HCT116 (cell line): ENCODE results near the gene TSPAN6. TPM values are rescaled to one million over a fixed set of nuclear protein-coding genes. Genes with fewer than 3 reads are reported as not detected.

Experiments used
- ATAC-seq: fragments of 200-7000 bp; cut with Tn5 transposase; 2 replicates; pipeline ENCODE4 v1.9.1; 2020; ENCODE audit warnings: mild to moderate bottlenecking, moderate library complexity
- BruUV-seq: library from RNA; stranded (reverse); fragments of 400-500 nt; replicated peaks from 2 replicates; lab custom pipeline; 2021; lab: Mats Ljungman, UMichigan
- CTCF ChIA-PET: fragments of 300-600 bp; sonication (Branson Sonifier 250); formaldehyde crosslinking; loops from one replicate; lab custom pipeline; 2021; ENCODE audit warnings: antibody characterized with exemption; lab: Charles Lee
- POLR2A ChIA-PET: fragments of 300-600, 350-600 bp; sonication (Branson Sonifier 250); formaldehyde crosslinking; loops from one replicate; lab custom pipeline; 2021; ENCODE audit warnings: antibody characterized with exemption; lab: Charles Lee
- RAD21 ChIA-PET, 2 experiments: fragments of 300-600 bp; sonication (Branson Sonifier 250); formaldehyde crosslinking; loops; one replicate each; lab custom pipeline; 2023; ENCODE audit warnings: low total read pairs in 2 of 2; ENCODE audit not compliant: uncharacterized antibody in 2 of 2, unreplicated experiment in 2 of 2, low non-redundant PET in 1 of 2; lab: Charles Lee
- DNase-seq: peaks from one replicate; pipeline ENCODE4 v3.0.0-alpha.2; 2010; ENCODE audit warnings: low read depth, low spot score
- H2AFZ ChIP-seq: fragments of 200-600 bp; shearing (Covaris generic), sonication (generic); 2 replicates; pipeline ENCODE4 v1.6.1; 2017; ENCODE audit warnings: low read depth, mixed run types, mixed read lengths, antibody characterized with exemption, low read length; ENCODE audit not compliant: poor library complexity, severe bottlenecking
- H3K27ac ChIP-seq: 2 replicates; pipeline ENCODE4 v1.5.1; 2012; ENCODE audit warnings: low read depth, low read length
- H3K27me3 ChIP-seq: fragments of 200-600 bp; sonication (generic); 2 replicates; pipeline ENCODE4 v1.6.1; 2016; ENCODE audit warnings: mixed run types, low read length, mixed read lengths; ENCODE audit not compliant: insufficient read depth
- H3K36me3 ChIP-seq, 2 experiments: fragments of 200-500 bp in 1 of 2; fragments of 200-600 bp in 1 of 2; sonication (Bioruptor generic) in 1 of 2; sonication (generic) in 1 of 2; 2 replicates each; pipeline versions ENCODE4 v1.5.1 to v1.6.1; 2014 to 2016; ENCODE audit warnings: low read length in 2 of 2, inconsistent platforms in 1 of 2, mixed read lengths in 1 of 2, mixed run types in 1 of 2; ENCODE audit not compliant: insufficient read depth in 2 of 2, control insufficient read depth in 1 of 2
- H3K4me1 ChIP-seq, 2 experiments: fragments of 200-600 bp in 1 of 2; sonication (generic) in 1 of 2; 2 replicates each; pipeline versions ENCODE4 v1.5.1 to v1.6.1; 2012 to 2017; ENCODE audit warnings: low read length in 2 of 2, inconsistent platforms in 1 of 2, mild to moderate bottlenecking in 1 of 2, mixed read lengths in 1 of 2, mixed run types in 1 of 2, moderate library complexity in 1 of 2; ENCODE audit not compliant: insufficient read depth in 2 of 2, control insufficient read depth in 1 of 2
- H3K4me2 ChIP-seq: fragments of 200-600 bp; sonication (generic); 2 replicates; pipeline ENCODE4 v1.6.1; 2017; ENCODE audit warnings: mixed run types, low read length, mixed read lengths
- H3K4me3 ChIP-seq, 2 experiments: fragments of 200-600 bp in 1 of 2; sonication (generic) in 1 of 2; replicated peaks in 1 of 2; 2 replicates each; pipeline ENCODE4 v1.5.1; 2011 to 2016; ENCODE audit warnings: low read length in 2 of 2, control low read depth in 1 of 2, low read depth in 1 of 2, mild to moderate bottlenecking in 1 of 2, mixed read lengths in 1 of 2, mixed run types in 1 of 2
- H3K79me2 ChIP-seq: fragments of 200-600 bp; sonication (generic); 2 replicates; pipeline ENCODE4 v1.6.1; 2017; ENCODE audit warnings: mild to moderate bottlenecking, mixed run types, low read length, moderate library complexity, mixed read lengths; ENCODE audit not compliant: insufficient read depth
- H3K9ac ChIP-seq: fragments of 200-600 bp; sonication (generic); 2 replicates; pipeline ENCODE4 v1.6.1; 2016; ENCODE audit warnings: low read length, mixed read lengths
- H3K9me2 ChIP-seq: fragments of 200-600 bp; sonication (generic), shearing (Covaris generic); 2 replicates; pipeline ENCODE4 v1.6.1; 2017; ENCODE audit warnings: mixed run types, mild to moderate bottlenecking, moderate library complexity; ENCODE audit not compliant: insufficient read depth
- H3K9me3 ChIP-seq, 2 experiments: fragments of 200-500 bp in 1 of 2; fragments of 200-600 bp in 1 of 2; sonication (Bioruptor generic) in 1 of 2; sonication (generic) in 1 of 2; 2 replicates each; pipeline ENCODE4 v1.6.1; 2014 to 2017; ENCODE audit warnings: low read length in 2 of 2, mixed read lengths in 2 of 2, inconsistent platforms in 1 of 2, low read depth in 1 of 2, mild to moderate bottlenecking in 1 of 2, mixed run types in 1 of 2, moderate library complexity in 1 of 2; ENCODE audit not compliant: control insufficient read depth in 1 of 2, insufficient read depth in 1 of 2
- H4K20me1 ChIP-seq: fragments of 200-600 bp; sonication (generic), shearing (Covaris generic); 2 replicates; pipeline ENCODE4 v1.6.1; 2017; ENCODE audit warnings: mixed run types, mild to moderate bottlenecking, moderate library complexity; ENCODE audit not compliant: insufficient read depth
- CEBPB ChIP-seq: IDR thresholded peaks from 2 replicates; pipeline ENCODE4 v1.6.1; 2012; ENCODE audit warnings: low read depth
- RAD21 ChIP-seq: IDR thresholded peaks from 2 replicates; pipeline ENCODE4 v1.6.1; 2012; ENCODE audit warnings: low read depth, mild to moderate bottlenecking
- SRF ChIP-seq: IDR thresholded peaks from 2 replicates; pipeline ENCODE4 v1.6.1; 2012; ENCODE audit warnings: low read depth
- ZNF274 ChIP-seq: fragments of 200-500 bp; sonication (Bioruptor generic); IDR thresholded peaks from 2 replicates; pipeline ENCODE4 v1.6.1; 2014; ENCODE audit warnings: mild to moderate bottlenecking, low read depth, low read length, inconsistent platforms
- intact Hi-C: fragments of 100-400 bp; cut with micrococcal nuclease; formaldehyde crosslinking; loops from 2 replicates; pipeline ENCODE4 v1.10.0; 2022
- total RNA-seq: library from RNA; stranded (reverse); gene quantifications from one replicate; pipeline ENCODE4 v1.2.1, GENCODE V29; 2021; ENCODE audit not compliant: unreplicated experiment
- TF ChIP-seq, protein P1 (sequence below), 3 experiments: fragments of 200-600 bp in 1 of 3; sonication (generic) in 1 of 3; IDR thresholded peaks in 2 of 3; conservative IDR thresholded peaks in 1 of 3; 2 replicates each; pipeline ENCODE4 v1.5.1; 2012 to 2017; ENCODE audit warnings: low read depth in 2 of 3, low read length in 2 of 3, antibody characterized with exemption in 1 of 3, borderline replicate concordance in 1 of 3, control low read depth in 1 of 3, mild to moderate bottlenecking in 1 of 3, mixed read lengths in 1 of 3, mixed run types in 1 of 3, moderate library complexity in 1 of 3; ENCODE audit not compliant: insufficient read depth in 1 of 3
- TF ChIP-seq, protein P2 (sequence below): IDR thresholded peaks from 2 replicates; pipeline ENCODE4 v1.6.1; 2012; ENCODE audit warnings: low read depth

The TSPAN6 gene
- total RNA-seq, 1 experiment from 2014 or later: 25.0 TPM

DNA sequence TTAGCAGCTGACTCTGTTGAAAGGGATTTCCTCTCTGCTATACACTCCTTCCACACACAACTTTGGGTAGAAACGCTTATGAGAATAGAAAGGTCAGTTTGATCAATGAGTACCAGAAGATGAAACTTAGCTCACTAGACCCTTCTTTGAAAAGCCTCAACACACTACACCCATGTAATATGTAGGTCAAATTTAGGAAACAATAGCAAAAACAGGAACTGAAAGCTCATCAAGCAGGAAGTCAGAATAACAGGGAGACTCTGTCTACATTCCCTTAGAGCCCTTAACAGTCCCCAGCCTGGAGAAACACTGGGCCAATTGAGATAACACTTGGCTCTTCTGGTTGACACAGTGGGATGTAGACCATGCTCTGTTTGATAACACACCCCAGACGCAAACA is 38.1 kb upstream of the TSPAN6 start:
- no peak overlapping the region for H3K9ac ChIP-seq
- no TSS peak for BruUV-seq
- no peak for TF ChIP-seq RAD21
- no peak for TF ChIP-seq ZNF274
- TF ChIP-seq, protein P1, sequence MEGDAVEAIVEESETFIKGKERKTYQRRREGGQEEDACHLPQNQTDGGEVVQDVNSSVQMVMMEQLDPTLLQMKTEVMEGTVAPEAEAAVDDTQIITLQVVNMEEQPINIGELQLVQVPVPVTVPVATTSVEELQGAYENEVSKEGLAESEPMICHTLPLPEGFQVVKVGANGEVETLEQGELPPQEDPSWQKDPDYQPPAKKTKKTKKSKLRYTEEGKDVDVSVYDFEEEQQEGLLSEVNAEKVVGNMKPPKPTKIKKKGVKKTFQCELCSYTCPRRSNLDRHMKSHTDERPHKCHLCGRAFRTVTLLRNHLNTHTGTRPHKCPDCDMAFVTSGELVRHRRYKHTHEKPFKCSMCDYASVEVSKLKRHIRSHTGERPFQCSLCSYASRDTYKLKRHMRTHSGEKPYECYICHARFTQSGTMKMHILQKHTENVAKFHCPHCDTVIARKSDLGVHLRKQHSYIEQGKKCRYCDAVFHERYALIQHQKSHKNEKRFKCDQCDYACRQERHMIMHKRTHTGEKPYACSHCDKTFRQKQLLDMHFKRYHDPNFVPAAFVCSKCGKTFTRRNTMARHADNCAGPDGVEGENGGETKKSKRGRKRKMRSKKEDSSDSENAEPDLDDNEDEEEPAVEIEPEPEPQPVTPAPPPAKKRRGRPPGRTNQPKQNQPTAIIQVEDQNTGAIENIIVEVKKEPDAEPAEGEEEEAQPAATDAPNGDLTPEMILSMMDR (IDR thresholded peaks at IDR 0.05 in 2 of 3, conservative IDR thresholded peaks at IDR 0.05 in 1 of 3; ENCODE audit: borderline replicate concordance in 1 of 3, insufficient read depth in 1 of 3, low read depth in 2 of 3, low read length in 2 of 3): no peak
- no peak for TF ChIP-seq SRF
- TF ChIP-seq, protein P2, sequence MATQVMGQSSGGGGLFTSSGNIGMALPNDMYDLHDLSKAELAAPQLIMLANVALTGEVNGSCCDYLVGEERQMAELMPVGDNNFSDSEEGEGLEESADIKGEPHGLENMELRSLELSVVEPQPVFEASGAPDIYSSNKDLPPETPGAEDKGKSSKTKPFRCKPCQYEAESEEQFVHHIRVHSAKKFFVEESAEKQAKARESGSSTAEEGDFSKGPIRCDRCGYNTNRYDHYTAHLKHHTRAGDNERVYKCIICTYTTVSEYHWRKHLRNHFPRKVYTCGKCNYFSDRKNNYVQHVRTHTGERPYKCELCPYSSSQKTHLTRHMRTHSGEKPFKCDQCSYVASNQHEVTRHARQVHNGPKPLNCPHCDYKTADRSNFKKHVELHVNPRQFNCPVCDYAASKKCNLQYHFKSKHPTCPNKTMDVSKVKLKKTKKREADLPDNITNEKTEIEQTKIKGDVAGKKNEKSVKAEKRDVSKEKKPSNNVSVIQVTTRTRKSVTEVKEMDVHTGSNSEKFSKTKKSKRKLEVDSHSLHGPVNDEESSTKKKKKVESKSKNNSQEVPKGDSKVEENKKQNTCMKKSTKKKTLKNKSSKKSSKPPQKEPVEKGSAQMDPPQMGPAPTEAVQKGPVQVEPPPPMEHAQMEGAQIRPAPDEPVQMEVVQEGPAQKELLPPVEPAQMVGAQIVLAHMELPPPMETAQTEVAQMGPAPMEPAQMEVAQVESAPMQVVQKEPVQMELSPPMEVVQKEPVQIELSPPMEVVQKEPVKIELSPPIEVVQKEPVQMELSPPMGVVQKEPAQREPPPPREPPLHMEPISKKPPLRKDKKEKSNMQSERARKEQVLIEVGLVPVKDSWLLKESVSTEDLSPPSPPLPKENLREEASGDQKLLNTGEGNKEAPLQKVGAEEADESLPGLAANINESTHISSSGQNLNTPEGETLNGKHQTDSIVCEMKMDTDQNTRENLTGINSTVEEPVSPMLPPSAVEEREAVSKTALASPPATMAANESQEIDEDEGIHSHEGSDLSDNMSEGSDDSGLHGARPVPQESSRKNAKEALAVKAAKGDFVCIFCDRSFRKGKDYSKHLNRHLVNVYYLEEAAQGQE: no peak
- TF ChIP-seq CEBPB: no peak
- no peak overlapping the region for H3K4me2 ChIP-seq
- ATAC-seq: no peak
- intact Hi-C loops: no loop called here
- H3K79me2 ChIP-seq: no peaks in the 10 kb centered on the region
- peaks cover 0 to 31% of the 10 kb centered on the region in 2 experiments; a peak in 3 of 4 replicates for H3K4me1 ChIP-seq
- H3K9me2 ChIP-seq: no peaks in the 10 kb centered on the region
- CTCF ChIA-PET: interaction anchor here (5.1 kb wide), 1 partner anchor 93 kb away, joined by 34 read pairs; no protein-coding TSS in a partner anchor
- H3K27ac ChIP-seq: no peak overlapping the region
- H3K9me3 ChIP-seq: no peaks in the 10 kb centered on the region
- RAD21 ChIA-PET: no interaction called here
- H3K27me3 ChIP-seq: no peaks in the 10 kb centered on the region
- no peak overlapping the region for H2AFZ ChIP-seq
- H3K4me3 ChIP-seq: no peak overlapping the region
- POLR2A ChIA-PET: no interaction called here
- H3K36me3 ChIP-seq: no peaks in the 10 kb centered on the region
- no peak for DNase-seq
- no peaks in the 10 kb centered on the region for H4K20me1 ChIP-seq
